ENCODE measurements around the gene SSH2.

Gene SSH2

GRCh38 chr17:29619251-29619650 is 310.8 kb downstream of the SSH2 start:
- peak; percentile 67 for DNase-seq

DNA sequence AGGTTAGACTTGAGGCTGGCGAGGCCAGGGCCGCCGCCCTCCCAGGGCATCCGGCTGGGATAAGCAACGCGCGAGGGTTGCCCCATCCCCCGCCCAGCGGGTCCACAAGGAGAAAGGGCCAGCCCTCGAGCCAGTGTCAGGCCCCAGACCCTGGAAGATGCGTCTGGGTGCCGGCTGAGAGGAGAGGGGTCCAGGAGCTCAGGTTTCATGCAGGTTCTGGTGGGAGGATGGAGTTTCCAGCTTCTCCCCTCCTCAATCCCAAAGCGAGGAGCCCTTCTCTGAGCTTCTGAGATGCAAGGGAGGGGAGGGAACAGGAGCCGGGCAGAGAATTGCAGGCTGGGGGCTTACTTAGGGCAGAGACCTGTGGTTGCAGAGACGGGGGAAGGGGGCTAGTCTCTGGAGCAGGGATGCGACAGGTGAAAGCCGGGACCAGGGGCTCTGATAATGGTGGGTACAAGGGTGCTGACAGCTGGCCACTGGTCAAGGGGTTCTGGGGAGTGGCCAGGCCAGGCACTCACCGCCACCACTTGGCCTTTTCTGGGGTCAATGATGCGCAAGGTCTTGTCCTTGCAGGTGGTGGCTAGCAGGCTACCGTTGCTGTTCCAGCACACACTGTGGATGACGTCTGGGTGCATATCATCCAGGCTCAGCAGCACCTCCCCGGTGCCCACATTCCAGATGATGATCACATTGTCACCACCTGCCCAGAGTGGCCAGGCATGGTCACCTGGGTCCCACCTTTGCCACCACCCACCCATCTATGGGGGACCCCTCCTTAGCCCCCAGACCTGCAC is 311.6 kb downstream of the SSH2 start:
- DNase-seq: no peak

DNA sequence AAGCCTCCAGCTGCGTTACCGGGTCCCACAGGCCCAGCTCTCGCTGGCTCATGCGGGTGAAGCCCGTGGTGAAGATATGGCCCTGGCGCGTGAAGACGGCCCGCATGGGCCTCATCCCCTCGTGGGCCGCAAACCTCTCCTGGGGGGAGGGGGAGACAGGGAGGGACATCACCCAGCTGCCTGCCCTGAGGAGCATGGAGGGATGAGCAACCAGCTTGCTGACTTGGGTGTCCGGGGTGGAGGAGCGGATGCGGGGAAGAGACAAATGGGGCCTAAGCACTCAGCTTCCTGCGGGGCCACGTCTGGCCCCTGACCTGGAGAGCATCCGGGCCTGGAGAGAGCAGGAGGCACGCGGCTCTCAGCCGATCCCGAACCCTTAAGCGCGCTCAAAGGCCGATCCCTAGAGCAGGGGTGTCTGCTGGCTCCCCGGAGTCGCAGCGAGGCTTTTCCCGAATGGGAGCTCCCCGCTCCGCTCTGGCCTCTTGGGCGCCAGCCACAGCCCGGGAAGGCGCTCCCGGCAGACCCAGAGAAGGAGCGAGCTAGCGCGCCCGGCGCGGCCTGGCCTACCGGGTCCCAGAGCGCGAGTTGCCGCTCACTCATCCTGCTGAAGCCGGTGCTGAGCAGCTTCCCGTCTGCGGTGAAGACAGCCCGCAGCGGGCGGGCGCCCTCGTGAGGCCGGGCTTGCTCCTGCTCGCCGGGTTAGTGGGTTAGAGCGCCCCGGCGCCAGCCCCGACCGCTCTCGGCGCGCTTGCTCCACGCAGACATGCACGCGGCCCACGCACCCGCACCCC is 312.4 kb downstream of the SSH2 start:
- DNase-seq: peak; percentile 84

DNA sequence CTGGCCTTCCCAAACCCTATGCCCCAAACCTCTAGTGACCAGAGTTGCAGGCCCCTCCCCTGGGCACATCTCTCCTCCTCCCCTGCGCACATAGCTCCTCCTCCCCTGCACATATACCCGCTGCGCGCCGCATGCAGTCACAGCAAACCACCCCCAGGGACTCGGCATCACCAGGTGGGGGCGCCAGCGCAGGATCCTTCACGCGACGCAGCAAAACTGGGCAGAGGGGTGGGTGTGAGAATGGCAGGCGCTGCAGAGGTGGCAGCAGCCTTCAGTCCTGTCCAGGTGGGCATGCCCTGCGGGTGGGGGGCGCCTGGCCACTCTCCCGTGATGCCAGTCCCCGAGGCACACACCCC is 312.9 kb downstream of the SSH2 start:
- peak; percentile 93 for DNase-seq

DNA sequence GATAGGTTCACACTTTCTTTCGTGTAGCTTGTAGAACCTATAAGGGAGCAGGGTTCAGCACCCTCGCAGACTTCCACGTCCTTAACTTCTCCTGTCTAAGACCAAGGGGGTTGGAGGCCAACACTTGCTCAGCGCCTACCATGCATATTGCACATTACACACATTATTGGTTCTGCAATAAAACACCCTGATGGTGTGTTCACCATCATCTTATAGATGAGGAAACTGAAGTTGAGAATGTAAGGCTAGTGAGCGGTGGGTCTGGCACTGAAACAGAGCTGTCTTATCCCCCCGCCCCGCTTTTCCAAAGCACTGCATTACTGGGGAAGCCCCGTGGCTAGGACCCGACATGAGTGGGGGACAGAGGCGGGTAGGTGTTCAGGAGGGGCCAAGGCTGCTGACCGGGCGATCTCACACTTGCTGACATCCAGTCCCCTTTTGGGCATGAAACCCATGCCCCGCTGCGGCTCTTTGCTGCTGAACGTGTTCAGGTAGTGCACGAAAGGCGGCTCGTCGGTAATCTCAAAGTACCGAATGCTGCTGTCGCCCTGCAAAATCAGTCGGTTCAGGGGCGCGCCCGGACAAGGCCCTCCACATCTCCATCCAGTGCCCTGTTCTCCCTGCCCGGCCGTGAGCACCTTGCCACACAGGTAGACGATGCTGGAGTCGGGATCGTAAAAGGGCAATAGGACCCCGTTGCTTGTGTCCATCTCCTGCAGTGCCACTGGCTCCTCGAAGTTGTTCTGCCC is 313.6 kb downstream of the SSH2 start:
- DNase-seq: no peak

DNA sequence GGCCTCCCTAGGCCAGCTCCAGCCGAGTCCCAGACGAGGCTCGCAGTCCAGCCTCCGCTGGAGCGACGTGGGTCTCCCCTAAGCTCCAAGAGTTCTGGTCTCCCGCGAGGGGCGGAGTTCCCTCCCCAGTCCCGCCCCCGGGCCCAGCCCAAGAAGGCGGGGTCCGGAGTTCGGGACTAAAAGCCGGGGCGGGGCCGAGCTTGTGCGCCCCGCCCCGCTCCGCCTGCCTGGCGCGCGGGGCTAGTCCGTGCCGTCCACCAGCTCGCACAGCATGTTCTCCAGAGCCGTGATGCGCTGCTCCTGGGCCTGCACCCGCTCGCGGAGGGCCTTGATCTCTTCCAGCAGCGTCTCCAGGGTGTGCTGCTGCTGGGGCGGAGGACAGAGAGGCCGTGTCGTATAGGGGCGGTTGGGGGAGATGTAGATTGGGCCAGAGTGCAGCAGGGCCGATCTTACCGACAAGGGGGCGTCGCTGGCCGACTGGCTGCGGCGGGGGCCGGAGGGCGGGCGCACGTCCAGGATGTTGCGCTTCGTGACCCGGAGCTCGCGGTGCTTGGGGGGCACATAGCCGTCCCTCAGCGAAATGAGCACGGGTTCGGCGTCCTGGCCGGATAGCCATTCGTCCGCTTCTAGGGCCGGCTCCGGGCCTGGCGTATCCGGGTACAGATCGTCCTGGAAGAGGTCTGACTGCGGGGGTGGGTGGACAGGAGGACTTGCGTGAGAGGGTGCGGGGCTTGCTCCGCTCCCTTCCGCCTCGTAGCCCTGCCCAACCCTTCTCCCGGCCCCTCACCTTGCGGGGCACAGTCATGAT is 314.3 kb downstream of the SSH2 start:
- peak; percentile 90 for DNase-seq

DNA sequence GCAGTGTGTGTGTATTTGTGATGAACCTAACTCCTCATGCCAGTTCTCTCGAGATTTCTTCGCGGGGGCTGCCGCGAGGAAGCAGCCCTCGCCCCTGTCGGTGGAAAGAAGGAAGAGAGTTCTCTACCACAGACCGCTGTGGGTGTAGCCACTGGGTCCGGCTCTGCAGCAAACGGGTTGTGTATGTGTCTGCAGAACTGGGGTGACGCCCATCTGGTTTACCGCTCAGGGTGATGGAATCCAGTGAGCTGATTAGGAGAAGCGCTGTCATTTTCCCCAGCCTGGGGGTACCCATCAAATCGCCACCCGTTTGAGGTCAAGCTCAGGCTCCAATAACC is 315.0 kb downstream of the SSH2 start:
- no peak for DNase-seq

DNA sequence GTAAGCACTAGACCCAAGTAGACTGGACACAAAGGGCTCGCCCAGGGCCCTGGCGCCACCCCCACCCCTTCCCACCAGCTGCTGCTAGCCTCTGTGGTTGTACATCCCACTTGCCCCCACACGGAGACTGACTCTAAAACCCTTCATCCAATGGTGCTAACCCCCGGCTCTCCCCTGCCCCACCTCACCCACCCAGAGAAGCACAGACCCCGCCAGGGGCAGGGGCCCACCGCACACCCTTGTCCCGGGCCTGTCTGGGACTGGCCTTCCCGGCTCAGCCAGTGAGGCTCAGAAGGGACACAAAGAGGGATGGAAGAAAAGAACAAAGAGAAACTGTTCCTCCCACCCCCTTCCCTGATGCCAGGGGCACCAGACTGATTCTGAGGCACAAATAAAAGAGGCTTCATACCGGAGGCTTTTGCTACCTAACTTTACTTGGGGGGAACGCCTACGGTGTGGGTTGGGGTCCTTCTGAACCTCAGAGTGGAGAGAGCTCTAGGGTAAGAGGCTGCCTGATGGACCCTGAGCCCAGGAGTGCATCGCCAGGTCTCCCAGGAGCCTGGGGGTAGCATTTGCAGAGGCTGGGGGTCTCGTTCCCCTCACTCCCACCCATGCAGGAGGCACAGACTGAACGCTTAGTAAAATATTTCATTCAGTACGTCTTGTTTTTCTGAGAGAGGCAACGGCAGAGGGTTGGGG is 315.5 kb downstream of the SSH2 start:
- no peak for DNase-seq

- DNase-seq: no peak
Measured at GRCh38 chr17:29613856-29614255, 316.2 kb downstream of the SSH2 start.

DNA sequence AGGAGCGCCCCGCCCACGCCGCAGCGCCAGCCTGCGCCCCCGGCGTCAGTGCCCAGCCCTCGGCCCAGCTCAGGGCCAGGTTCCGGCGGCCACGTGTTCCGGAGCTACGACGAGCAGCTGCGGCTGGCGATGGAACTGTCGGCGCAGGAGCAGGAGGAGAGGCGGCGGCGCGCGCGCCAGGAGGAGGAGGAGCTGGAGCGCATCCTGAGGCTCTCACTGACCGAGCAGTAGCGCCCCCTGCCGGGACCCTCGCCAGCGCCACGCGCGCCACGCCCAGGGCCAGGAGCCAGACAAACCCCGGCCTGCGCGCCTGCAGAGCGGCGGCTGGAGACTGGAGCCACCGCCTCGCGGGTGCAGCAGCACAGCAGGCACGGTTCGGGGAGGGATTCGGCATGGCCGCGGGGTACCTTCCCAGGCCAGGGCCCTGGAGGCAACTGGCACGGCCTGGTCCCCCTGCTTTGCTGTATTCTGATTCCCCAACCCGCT is 316.6 kb downstream of the SSH2 start:
- no peak for DNase-seq

DNA sequence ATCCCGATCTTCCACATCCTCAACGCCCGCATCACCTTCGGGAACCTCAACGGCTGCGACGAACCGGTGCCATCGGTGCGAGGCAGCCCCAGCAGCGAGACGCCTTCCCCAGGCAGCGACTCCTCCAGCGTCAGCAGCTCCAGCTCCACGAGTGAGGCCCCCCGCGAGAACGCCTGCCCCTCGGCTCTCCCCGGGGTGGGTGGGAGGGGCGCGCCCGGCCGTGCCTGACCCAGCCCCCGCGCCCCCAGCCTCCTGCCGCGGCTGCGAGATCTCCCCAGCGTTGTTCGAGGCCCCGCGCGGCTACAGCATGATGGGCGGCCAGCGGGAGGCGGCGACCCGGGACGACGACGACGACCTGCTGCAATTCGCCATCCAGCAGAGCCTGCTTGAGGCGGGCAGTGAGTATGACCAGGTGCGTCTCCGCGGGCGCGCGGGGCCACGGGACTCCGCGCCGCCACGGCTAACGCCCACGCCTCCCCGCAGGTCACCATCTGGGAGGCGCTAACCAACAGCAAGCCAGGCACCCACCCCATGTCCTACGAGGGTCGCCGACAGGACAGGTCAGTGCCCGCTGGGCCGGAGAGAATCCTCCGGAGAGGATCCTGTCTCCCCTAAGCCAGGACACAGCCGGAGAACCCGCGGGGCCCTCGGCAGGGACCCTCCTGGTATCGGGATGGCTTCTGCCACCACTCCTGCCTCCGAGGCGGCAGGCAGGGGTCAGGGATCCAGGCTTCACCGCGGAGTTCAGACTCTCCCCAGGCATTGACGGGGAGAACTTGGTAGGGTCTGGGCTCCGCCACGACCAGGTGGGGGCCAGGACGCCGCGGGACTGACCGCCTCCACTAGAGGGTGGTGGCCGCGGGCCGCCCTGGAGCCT is 317.4 kb downstream of the SSH2 start:
- no peak for DNase-seq

- DNase-seq: no peak
Measured at GRCh38 chr17:29612094-29612403, 318.0 kb downstream of the SSH2 start.

GRCh38 chr17:29611351-29612093 is 318.5 kb downstream of the SSH2 start:
- no peak for DNase-seq

GRCh38 chr17:29610395-29610794 is 319.6 kb downstream of the SSH2 start:
- no peak for DNase-seq

DNA sequence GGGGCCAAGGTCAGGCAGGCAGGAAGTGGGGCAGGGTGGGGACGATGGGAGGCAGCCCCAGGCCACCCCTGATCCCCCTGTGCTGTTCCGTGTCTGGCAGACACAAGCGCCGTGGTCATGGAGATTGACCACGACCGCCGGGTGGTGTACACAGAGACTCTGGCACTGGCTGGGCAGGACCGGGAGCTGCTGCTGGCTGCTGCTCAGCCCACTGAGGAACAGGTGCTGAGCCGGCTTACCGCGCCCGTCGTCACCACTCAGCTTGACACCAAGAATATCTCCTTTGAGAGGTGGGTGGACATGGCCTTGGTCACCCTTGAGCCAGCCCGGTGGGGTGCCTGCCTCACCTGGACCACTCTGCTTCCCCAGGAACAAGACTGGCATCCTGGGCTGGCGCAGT is 321.0 kb downstream of the SSH2 start:
- DNase-seq: no peak

GRCh38 chr17:29607557-29608195 is 322.4 kb downstream of the SSH2 start:
- no peak for DNase-seq

DNA sequence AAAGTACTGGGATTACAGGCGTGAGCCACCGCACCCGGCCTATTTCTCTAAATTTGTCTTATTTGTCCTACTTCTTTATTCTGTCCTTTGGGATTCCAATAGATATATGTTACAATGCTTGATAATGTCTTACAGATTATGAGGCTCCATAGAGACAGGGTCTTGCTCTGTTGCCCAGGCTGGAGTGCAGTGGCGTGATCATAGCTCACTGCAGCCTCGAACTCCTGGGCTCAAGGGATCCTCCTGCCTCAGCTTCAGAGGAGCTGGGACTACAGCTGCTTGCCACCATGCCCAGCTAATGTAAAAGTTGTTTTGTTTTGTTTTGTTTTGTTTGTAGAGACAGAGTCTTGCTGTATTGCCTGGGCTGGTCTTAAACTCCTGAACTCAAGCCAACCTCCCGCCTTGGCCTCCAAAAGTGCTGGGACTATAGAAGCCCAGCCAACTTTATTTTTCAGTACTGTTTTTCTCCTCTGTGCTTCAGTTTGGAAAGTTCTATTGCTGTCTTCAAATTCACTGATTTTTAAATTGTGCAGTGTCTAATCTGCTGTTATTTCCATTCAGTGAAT is 326.8 kb downstream of the SSH2 start:
- DNase-seq: no peak

GRCh38 chr17:29597361-29598172 is 332.5 kb downstream of the SSH2 start:
- no peak for DNase-seq

GRCh38 chr17:29596811-29597210 is 333.2 kb downstream of the SSH2 start:
- DNase-seq: no peak

All from 8988T (cell line).